Osteoblast (primary cell): ENCODE results near the gene HOXB6. TPM values are rescaled to one million over a fixed set of nuclear protein-coding genes. Genes with fewer than 3 reads are reported as not detected.

Experiments used
- DNase-seq: peaks from one replicate; pipeline ENCODE4 v3.0.0; 2011; ENCODE audit warnings: low spot score, mixed read lengths; ENCODE audit not compliant: insufficient read length; ENCODE audit errors: missing footprints
- H2AFZ ChIP-seq: 2 replicates; pipeline ENCODE4 v1.6.0; 2011; ENCODE audit warnings: mild to moderate bottlenecking, low read length
- H3K27ac ChIP-seq: 2 replicates; pipeline ENCODE4 v1.5.1; 2011; ENCODE audit warnings: mild to moderate bottlenecking, low read depth, low read length, moderate library complexity
- H3K27me3 ChIP-seq: 2 replicates; pipeline ENCODE4 v1.6.0; 2012; ENCODE audit warnings: mild to moderate bottlenecking, control low read depth, inconsistent platforms, low read length, moderate library complexity; ENCODE audit not compliant: insufficient read depth
- H3K36me3 ChIP-seq: 2 replicates; pipeline ENCODE4 v1.5.1; 2011; ENCODE audit warnings: mild to moderate bottlenecking, low read length, control low read depth, moderate library complexity; ENCODE audit not compliant: insufficient read depth
- H3K4me1 ChIP-seq: 2 replicates; pipeline ENCODE4 v1.5.1; 2011; ENCODE audit warnings: mild to moderate bottlenecking, low read length, control low read depth, moderate library complexity; ENCODE audit not compliant: insufficient read depth
- H3K4me2 ChIP-seq: 2 replicates; pipeline ENCODE4 v1.6.0; 2011; ENCODE audit warnings: mild to moderate bottlenecking, low read length; ENCODE audit not compliant: insufficient read depth
- H3K4me3 ChIP-seq: fragments of 200-600 bp; sonication (generic); 3 replicates; pipeline ENCODE4 v1.5.1; 2012; ENCODE audit warnings: mild to moderate bottlenecking, low read length, inconsistent platforms; ENCODE audit not compliant: insufficient read depth
- H3K79me2 ChIP-seq: 2 replicates; pipeline ENCODE4 v1.6.0; 2012; ENCODE audit warnings: mild to moderate bottlenecking, low read length, control low read depth, inconsistent platforms; ENCODE audit not compliant: insufficient read depth
- H3K9me3 ChIP-seq: 2 replicates; pipeline ENCODE4 v1.5.1; 2011; ENCODE audit warnings: low read depth, low read length, control low read depth
- H4K20me1 ChIP-seq: 2 replicates; pipeline ENCODE4 v1.6.0; 2012; ENCODE audit warnings: mild to moderate bottlenecking, low read length, control low read depth; ENCODE audit not compliant: insufficient read depth
- CTCF ChIP-seq: IDR thresholded peaks from 2 replicates; pipeline ENCODE4 v1.5.1; 2011; ENCODE audit warnings: mild to moderate bottlenecking, low read depth, low read length, moderate library complexity; ENCODE audit errors: extremely low read depth
- total RNA-seq: library from RNA; depleted of rRNA; stranded (reverse); fragments of >200 nt; gene quantifications from 2 replicates; pipeline ENCODE4 v1.2.3, GENCODE V29; 2012

Gene HOXB6
- total RNA-seq, 1 donor, result 0.72 TPM

- no peak for TF ChIP-seq CTCF
- H4K20me1 ChIP-seq, result no peaks in the 10 kb centered on the region
- H3K27ac ChIP-seq, result no peak overlapping the region
- no peak for DNase-seq
- H3K4me1 ChIP-seq, result no peaks in the 10 kb centered on the region
- peak overlapping the region; percentile 60 for H3K4me3 ChIP-seq
- no peaks in the 10 kb centered on the region for H3K36me3 ChIP-seq
- H2AFZ ChIP-seq, result peak overlapping the region; percentile 29
- H3K9me3 ChIP-seq, result no peaks in the 10 kb centered on the region
- peak overlapping the region; percentile 61 for H3K4me2 ChIP-seq
- peaks cover 89% of the 10 kb centered on the region for H3K27me3 ChIP-seq
- H3K79me2 ChIP-seq, result no peaks in the 10 kb centered on the region
Measured at GRCh38 chr17:48564188-48565021, 40.4 kb downstream of the HOXB6 start.

GRCh38 chr17:48563867-48564187 lies 41.0 kb downstream of the HOXB6 start:
- H3K27ac ChIP-seq, result no peak overlapping the region
- H3K79me2 ChIP-seq, result no peaks in the 10 kb centered on the region
- H3K4me3 ChIP-seq, result no peak overlapping the region
- H3K36me3 ChIP-seq, result no peaks in the 10 kb centered on the region
- H3K4me2 ChIP-seq, result peak overlapping the region; percentile 9
- no peak overlapping the region for H2AFZ ChIP-seq
- no peaks in the 10 kb centered on the region for H3K9me3 ChIP-seq
- no peak for TF ChIP-seq CTCF
- H4K20me1 ChIP-seq, result no peaks in the 10 kb centered on the region
- no peaks in the 10 kb centered on the region for H3K4me1 ChIP-seq
- peaks cover 89% of the 10 kb centered on the region for H3K27me3 ChIP-seq
- DNase-seq, result no peak

GRCh38 chr17:48563385-48563838 lies 41.4 kb downstream of the HOXB6 start:
- H3K4me2 ChIP-seq, result peak overlapping the region; percentile 9
- no peaks in the 10 kb centered on the region for H4K20me1 ChIP-seq
- no peak for DNase-seq
- no peak overlapping the region for H2AFZ ChIP-seq
- no peaks in the 10 kb centered on the region for H3K79me2 ChIP-seq
- H3K4me3 ChIP-seq, result no peak overlapping the region
- no peak overlapping the region for H3K27ac ChIP-seq
- TF ChIP-seq CTCF, result no peak
- H3K9me3 ChIP-seq, result no peaks in the 10 kb centered on the region
- peaks cover 89% of the 10 kb centered on the region for H3K27me3 ChIP-seq
- H3K36me3 ChIP-seq, result no peaks in the 10 kb centered on the region
- H3K4me1 ChIP-seq, result no peaks in the 10 kb centered on the region

GRCh38 chr17:48562934-48563333 lies 41.9 kb downstream of the HOXB6 start:
- H3K36me3 ChIP-seq, result no peaks in the 10 kb centered on the region
- no peaks in the 10 kb centered on the region for H4K20me1 ChIP-seq
- H3K9me3 ChIP-seq, result no peaks in the 10 kb centered on the region
- no peak overlapping the region for H3K4me2 ChIP-seq
- DNase-seq, result no peak
- peaks cover 89% of the 10 kb centered on the region for H3K27me3 ChIP-seq
- no peaks in the 10 kb centered on the region for H3K79me2 ChIP-seq
- H3K27ac ChIP-seq, result no peak overlapping the region
- no peak for TF ChIP-seq CTCF
- no peak overlapping the region for H2AFZ ChIP-seq
- H3K4me1 ChIP-seq, result no peaks in the 10 kb centered on the region
- H3K4me3 ChIP-seq, result no peak overlapping the region
